GM18508 (cell line): ENCODE data around the gene WNK1.
"Not testable (repeated sequence)": the region's sequence is repeated elsewhere in the genome, so short reads cannot be mapped to it uniquely, and the experiment has no call there.

Experiments
- ATAC-seq: cut with Tn5 transposase; IDR thresholded peaks from one replicate; pipeline ENCODE4 v1.9.1; 2021; ENCODE audit warnings: moderate number of reproducible peaks; ENCODE audit not compliant: insufficient read depth, unreplicated experiment

The WNK1 gene

GRCh38 chr12:776772-777373 lies 24.5 kb downstream of the WNK1 start:
- ATAC-seq = not testable (repeated sequence)

GRCh38 chr12:777550-778047 lies 25.2 kb downstream of the WNK1 start:
- ATAC-seq = no peak

- no peak for ATAC-seq
Observed at GRCh38 chr12:778615-779014, 26.2 kb downstream of the WNK1 start.

GRCh38 chr12:779745-780734 lies 27.7 kb downstream of the WNK1 start:
- no peak for ATAC-seq

- ATAC-seq = no peak
Observed at GRCh38 chr12:780750-781379, 28.5 kb downstream of the WNK1 start.

- no peak for ATAC-seq
Observed at GRCh38 chr12:785706-786105, 33.3 kb downstream of the WNK1 start.

- no peak for ATAC-seq
Observed at GRCh38 chr12:788288-788687, 35.9 kb downstream of the WNK1 start.

GRCh38 chr12:788762-789161 lies 36.4 kb downstream of the WNK1 start:
- not testable (repeated sequence) for ATAC-seq

GRCh38 chr12:789852-790563 lies 37.6 kb downstream of the WNK1 start:
- ATAC-seq = no peak

- no peak for ATAC-seq
Observed at GRCh38 chr12:790608-791007, 38.2 kb downstream of the WNK1 start.

- no peak for ATAC-seq
Observed at GRCh38 chr12:793037-793436, 40.7 kb downstream of the WNK1 start.

GRCh38 chr12:793711-794110 lies 41.3 kb downstream of the WNK1 start:
- no peak for ATAC-seq

- ATAC-seq = no peak
Observed at GRCh38 chr12:795305-795704, 42.9 kb downstream of the WNK1 start.

GRCh38 chr12:800401-800800 lies 48.0 kb downstream of the WNK1 start:
- no peak for ATAC-seq

GRCh38 chr12:802242-803120 lies 50.1 kb downstream of the WNK1 start:
- no peak for ATAC-seq

GRCh38 chr12:805022-805632 lies 52.7 kb downstream of the WNK1 start:
- ATAC-seq = no peak

- ATAC-seq = no peak
Observed at GRCh38 chr12:806200-806791, 53.9 kb downstream of the WNK1 start.

- ATAC-seq = no peak
Observed at GRCh38 chr12:807041-807735, 54.8 kb downstream of the WNK1 start.
